Measurements from ENCODE around the gene AMPH.
"Not testable (repeated sequence)": the region's sequence is repeated elsewhere in the genome, so short reads cannot be mapped to it uniquely, and the experiment has no call there.

DNA sequence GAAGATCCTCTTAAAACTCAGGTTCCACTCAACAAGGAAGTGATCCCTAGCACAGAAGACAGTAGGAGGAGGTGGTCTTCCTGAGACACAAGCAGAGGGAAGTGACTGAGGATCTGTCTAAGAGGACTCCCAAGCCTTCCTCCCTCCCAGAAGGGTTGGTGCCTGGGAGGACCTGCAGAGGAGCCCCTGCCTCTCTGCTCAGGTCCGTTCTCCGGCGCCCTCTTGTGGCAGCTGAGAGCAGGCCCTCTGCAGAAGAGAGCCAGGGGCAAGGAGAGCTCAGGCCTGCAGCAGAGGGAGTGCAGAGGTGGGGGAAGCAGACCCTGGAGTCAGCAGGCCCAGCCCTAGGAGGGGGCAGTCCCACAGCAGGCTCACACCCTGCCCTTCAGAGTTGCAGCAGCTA is 267.8 kb downstream of the AMPH start:
- TF ChIP-seq, protein P1, sequence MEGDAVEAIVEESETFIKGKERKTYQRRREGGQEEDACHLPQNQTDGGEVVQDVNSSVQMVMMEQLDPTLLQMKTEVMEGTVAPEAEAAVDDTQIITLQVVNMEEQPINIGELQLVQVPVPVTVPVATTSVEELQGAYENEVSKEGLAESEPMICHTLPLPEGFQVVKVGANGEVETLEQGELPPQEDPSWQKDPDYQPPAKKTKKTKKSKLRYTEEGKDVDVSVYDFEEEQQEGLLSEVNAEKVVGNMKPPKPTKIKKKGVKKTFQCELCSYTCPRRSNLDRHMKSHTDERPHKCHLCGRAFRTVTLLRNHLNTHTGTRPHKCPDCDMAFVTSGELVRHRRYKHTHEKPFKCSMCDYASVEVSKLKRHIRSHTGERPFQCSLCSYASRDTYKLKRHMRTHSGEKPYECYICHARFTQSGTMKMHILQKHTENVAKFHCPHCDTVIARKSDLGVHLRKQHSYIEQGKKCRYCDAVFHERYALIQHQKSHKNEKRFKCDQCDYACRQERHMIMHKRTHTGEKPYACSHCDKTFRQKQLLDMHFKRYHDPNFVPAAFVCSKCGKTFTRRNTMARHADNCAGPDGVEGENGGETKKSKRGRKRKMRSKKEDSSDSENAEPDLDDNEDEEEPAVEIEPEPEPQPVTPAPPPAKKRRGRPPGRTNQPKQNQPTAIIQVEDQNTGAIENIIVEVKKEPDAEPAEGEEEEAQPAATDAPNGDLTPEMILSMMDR (IDR thresholded peaks at IDR 0.05): peak in 3 of 5 experiments; percentile 16 to 37 (median 25)
- TF ChIP-seq POLR2A, EP300 (IDR thresholded peaks at IDR 0.05): not testable (repeated sequence)

Data from tibial nerve (tissue), 4 donors.